A673 (cell line): ENCODE data around the gene TRPC4.
"Not testable (repeated sequence)": the region's sequence is repeated elsewhere in the genome, so short reads cannot be mapped to it uniquely, and the experiment has no call there.

ENCODE experiments used
- EZH2 ChIP-seq: fragments of 200-600 bp; sonication (generic); IDR thresholded peaks from 2 replicates; pipeline ENCODE4 v1.6.1; 2017; ENCODE audit warnings: borderline replicate concordance, low read depth, mild to moderate bottlenecking, mixed read lengths, antibody characterized with exemption, low read length; ENCODE audit not compliant: poor library complexity, severe bottlenecking
- TF ChIP-seq, protein P1 (sequence below): fragments of 300-800, 200-600 bp; sonication (generic); conservative IDR thresholded peaks from 2 replicates; pipeline ENCODE4 v1.5.1; 2017; ENCODE audit warnings: low read depth, mild to moderate bottlenecking, antibody characterized with exemption, low read length, moderate library complexity, mixed read lengths

DNA sequence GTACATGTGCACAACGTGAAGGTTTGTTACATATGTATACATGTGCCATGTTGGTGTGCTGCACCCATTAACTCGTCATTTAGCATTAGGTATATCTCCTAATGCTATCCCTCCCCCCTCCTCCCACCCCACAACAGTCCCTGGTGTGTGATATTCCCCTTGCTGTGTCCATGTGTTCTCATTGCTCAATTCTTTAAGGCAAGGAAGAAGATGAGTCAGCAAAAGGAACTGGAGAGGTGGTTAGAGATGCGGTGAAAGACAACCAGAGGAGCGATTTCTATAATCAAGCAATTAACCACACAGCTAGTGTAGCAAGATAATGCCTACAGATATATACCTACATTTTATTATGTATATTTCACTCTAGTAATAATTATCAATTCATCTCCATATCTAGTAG is 280.2 kb downstream of the TRPC4 start:
- TF ChIP-seq, protein P1, sequence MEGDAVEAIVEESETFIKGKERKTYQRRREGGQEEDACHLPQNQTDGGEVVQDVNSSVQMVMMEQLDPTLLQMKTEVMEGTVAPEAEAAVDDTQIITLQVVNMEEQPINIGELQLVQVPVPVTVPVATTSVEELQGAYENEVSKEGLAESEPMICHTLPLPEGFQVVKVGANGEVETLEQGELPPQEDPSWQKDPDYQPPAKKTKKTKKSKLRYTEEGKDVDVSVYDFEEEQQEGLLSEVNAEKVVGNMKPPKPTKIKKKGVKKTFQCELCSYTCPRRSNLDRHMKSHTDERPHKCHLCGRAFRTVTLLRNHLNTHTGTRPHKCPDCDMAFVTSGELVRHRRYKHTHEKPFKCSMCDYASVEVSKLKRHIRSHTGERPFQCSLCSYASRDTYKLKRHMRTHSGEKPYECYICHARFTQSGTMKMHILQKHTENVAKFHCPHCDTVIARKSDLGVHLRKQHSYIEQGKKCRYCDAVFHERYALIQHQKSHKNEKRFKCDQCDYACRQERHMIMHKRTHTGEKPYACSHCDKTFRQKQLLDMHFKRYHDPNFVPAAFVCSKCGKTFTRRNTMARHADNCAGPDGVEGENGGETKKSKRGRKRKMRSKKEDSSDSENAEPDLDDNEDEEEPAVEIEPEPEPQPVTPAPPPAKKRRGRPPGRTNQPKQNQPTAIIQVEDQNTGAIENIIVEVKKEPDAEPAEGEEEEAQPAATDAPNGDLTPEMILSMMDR: not testable (repeated sequence)
- not testable (repeated sequence) for TF ChIP-seq EZH2
